Activated naive CD8-positive, alpha-beta T cell (primary cell): Measurements from ENCODE around the gene MBOAT2.

Experiments
- H3K27ac Mint-ChIP-seq: one replicate; pipeline ENCODE4 v1.8.0; 2021; ENCODE audit warnings: mixed read lengths
- H3K27me3 Mint-ChIP-seq: one replicate; pipeline ENCODE4 v1.8.0; 2021; ENCODE audit warnings: mixed read lengths
- H3K36me3 Mint-ChIP-seq: one replicate; pipeline ENCODE4 v1.8.0; 2021; ENCODE audit warnings: mixed read lengths
- H3K4me1 Mint-ChIP-seq: one replicate; pipeline ENCODE4 v1.8.0; 2021; ENCODE audit warnings: low read depth, mixed read lengths
- H3K4me3 Mint-ChIP-seq: one replicate; pipeline ENCODE4 v1.8.0; 2021; ENCODE audit warnings: mild to moderate bottlenecking, mixed read lengths
- H3K9me3 Mint-ChIP-seq: one replicate; pipeline ENCODE4 v1.8.0; 2021; ENCODE audit warnings: low read depth, mixed read lengths

Gene MBOAT2

GRCh38 chr2:9003366-9003615, 193 bp downstream of the MBOAT2 start:
- H3K27ac Mint-ChIP-seq = no peak overlapping the region
- peaks cover 4% of the 10 kb centered on the region for H3K27me3 Mint-ChIP-seq
- H3K4me3 Mint-ChIP-seq = no peak overlapping the region
- H3K4me1 Mint-ChIP-seq = peaks cover 14% of the 10 kb centered on the region
- H3K9me3 Mint-ChIP-seq = no peaks in the 10 kb centered on the region
- no peaks in the 10 kb centered on the region for H3K36me3 Mint-ChIP-seq

- Mint-ChIP-seq H3K9me3 (no peaks in the 10 kb centered on the region), H3K27ac (no peak overlapping the region), H3K27me3 (peaks cover 4% of the 10 kb centered on the region), H3K36me3 (no peaks in the 10 kb centered on the region), H3K4me1 (peaks cover 14% of the 10 kb centered on the region), H3K4me3 (peak overlapping the region; percentile 86)
Measured at GRCh38 chr2:9002637-9003365, 683 bp downstream of the MBOAT2 start.

GRCh38 chr2:9002313-9002636, 1.2 kb downstream of the MBOAT2 start:
- H3K36me3 Mint-ChIP-seq = no peaks in the 10 kb centered on the region
- H3K9me3 Mint-ChIP-seq = no peaks in the 10 kb centered on the region
- peak overlapping the region; percentile 86 for H3K4me3 Mint-ChIP-seq
- H3K27me3 Mint-ChIP-seq = peaks cover 4% of the 10 kb centered on the region
- no peak overlapping the region for H3K27ac Mint-ChIP-seq
- peaks cover 14% of the 10 kb centered on the region for H3K4me1 Mint-ChIP-seq

- peak overlapping the region; percentile 6 for H3K4me3 Mint-ChIP-seq
- H3K9me3 Mint-ChIP-seq = no peaks in the 10 kb centered on the region
- H3K4me1 Mint-ChIP-seq = peaks cover 14% of the 10 kb centered on the region
- no peak overlapping the region for H3K27ac Mint-ChIP-seq
- no peaks in the 10 kb centered on the region for H3K36me3 Mint-ChIP-seq
- H3K27me3 Mint-ChIP-seq = peaks cover 4% of the 10 kb centered on the region
Measured at GRCh38 chr2:9001778-9002177, 1.7 kb downstream of the MBOAT2 start.

GRCh38 chr2:9001229-9001628, 2.3 kb downstream of the MBOAT2 start:
- Mint-ChIP-seq H3K27ac (no peak overlapping the region), H3K4me3 (no peak overlapping the region), H3K27me3 (peaks cover 6% of the 10 kb centered on the region), H3K9me3 (no peaks in the 10 kb centered on the region), H3K4me1 (peaks cover 14% of the 10 kb centered on the region), H3K36me3 (no peaks in the 10 kb centered on the region)

- H3K9me3 Mint-ChIP-seq = no peaks in the 10 kb centered on the region
- H3K27me3 Mint-ChIP-seq = peaks cover 6% of the 10 kb centered on the region
- H3K4me3 Mint-ChIP-seq = no peak overlapping the region
- H3K36me3 Mint-ChIP-seq = no peaks in the 10 kb centered on the region
- H3K27ac Mint-ChIP-seq = no peak overlapping the region
- peaks cover 14% of the 10 kb centered on the region for H3K4me1 Mint-ChIP-seq
Measured at GRCh38 chr2:9000442-9000841, 3.0 kb downstream of the MBOAT2 start.

- Mint-ChIP-seq H3K36me3 (no peaks in the 10 kb centered on the region), H3K9me3 (no peaks in the 10 kb centered on the region), H3K27ac (no peak overlapping the region), H3K4me3 (no peak overlapping the region), H3K27me3 (peaks cover 6% of the 10 kb centered on the region), H3K4me1 (peaks cover 13% of the 10 kb centered on the region)
Measured at GRCh38 chr2:8999797-9000196, 3.7 kb downstream of the MBOAT2 start.

GRCh38 chr2:8999102-8999446, 4.4 kb downstream of the MBOAT2 start:
- Mint-ChIP-seq H3K4me3 (no peak overlapping the region), H3K4me1 (peaks cover 9% of the 10 kb centered on the region), H3K9me3 (no peaks in the 10 kb centered on the region), H3K27ac (no peak overlapping the region), H3K36me3 (no peaks in the 10 kb centered on the region), H3K27me3 (peaks cover 6% of the 10 kb centered on the region)

- H3K27me3 Mint-ChIP-seq = peaks cover 6% of the 10 kb centered on the region
- peaks cover 9% of the 10 kb centered on the region for H3K4me1 Mint-ChIP-seq
- no peaks in the 10 kb centered on the region for H3K9me3 Mint-ChIP-seq
- no peaks in the 10 kb centered on the region for H3K36me3 Mint-ChIP-seq
- H3K4me3 Mint-ChIP-seq = no peak overlapping the region
- H3K27ac Mint-ChIP-seq = no peak overlapping the region
Measured at GRCh38 chr2:8998418-8999101, 4.9 kb downstream of the MBOAT2 start.

GRCh38 chr2:8997631-8998030, 5.9 kb downstream of the MBOAT2 start:
- no peak overlapping the region for H3K4me3 Mint-ChIP-seq
- no peaks in the 10 kb centered on the region for H3K9me3 Mint-ChIP-seq
- H3K4me1 Mint-ChIP-seq = peaks cover 6% of the 10 kb centered on the region
- peaks cover 4% of the 10 kb centered on the region for H3K27me3 Mint-ChIP-seq
- no peaks in the 10 kb centered on the region for H3K36me3 Mint-ChIP-seq
- no peak overlapping the region for H3K27ac Mint-ChIP-seq

GRCh38 chr2:8997108-8997507, 6.4 kb downstream of the MBOAT2 start:
- H3K27me3 Mint-ChIP-seq = peaks cover 2% of the 10 kb centered on the region
- no peaks in the 10 kb centered on the region for H3K9me3 Mint-ChIP-seq
- H3K36me3 Mint-ChIP-seq = no peaks in the 10 kb centered on the region
- H3K4me1 Mint-ChIP-seq = peaks cover 4% of the 10 kb centered on the region
- H3K27ac Mint-ChIP-seq = no peak overlapping the region
- H3K4me3 Mint-ChIP-seq = no peak overlapping the region

- Mint-ChIP-seq H3K36me3 (no peaks in the 10 kb centered on the region), H3K27ac (no peak overlapping the region), H3K4me3 (no peak overlapping the region), H3K27me3 (peaks cover 2% of the 10 kb centered on the region), H3K9me3 (no peaks in the 10 kb centered on the region), H3K4me1 (peaks cover 4% of the 10 kb centered on the region)
Measured at GRCh38 chr2:8996006-8996405, 7.5 kb downstream of the MBOAT2 start.

GRCh38 chr2:8994386-8994785, 9.1 kb downstream of the MBOAT2 start:
- Mint-ChIP-seq H3K27ac (no peak overlapping the region), H3K4me1 (no peaks in the 10 kb centered on the region), H3K36me3 (no peaks in the 10 kb centered on the region), H3K9me3 (no peaks in the 10 kb centered on the region), H3K4me3 (no peak overlapping the region), H3K27me3 (peaks cover 2% of the 10 kb centered on the region)

GRCh38 chr2:8993902-8994278, 9.6 kb downstream of the MBOAT2 start:
- H3K36me3 Mint-ChIP-seq = no peaks in the 10 kb centered on the region
- H3K4me3 Mint-ChIP-seq = no peak overlapping the region
- H3K4me1 Mint-ChIP-seq = no peaks in the 10 kb centered on the region
- no peaks in the 10 kb centered on the region for H3K9me3 Mint-ChIP-seq
- no peak overlapping the region for H3K27ac Mint-ChIP-seq
- peaks cover 2% of the 10 kb centered on the region for H3K27me3 Mint-ChIP-seq

- Mint-ChIP-seq H3K4me3 (no peak overlapping the region), H3K4me1 (no peaks in the 10 kb centered on the region), H3K27me3 (peaks cover 2% of the 10 kb centered on the region), H3K9me3 (no peaks in the 10 kb centered on the region), H3K27ac (no peak overlapping the region), H3K36me3 (no peaks in the 10 kb centered on the region)
Measured at GRCh38 chr2:8993196-8993901, 10.1 kb downstream of the MBOAT2 start.

GRCh38 chr2:8992643-8993042, 10.8 kb downstream of the MBOAT2 start:
- peaks cover 2% of the 10 kb centered on the region for H3K27me3 Mint-ChIP-seq
- H3K4me3 Mint-ChIP-seq = no peak overlapping the region
- H3K27ac Mint-ChIP-seq = no peak overlapping the region
- H3K9me3 Mint-ChIP-seq = no peaks in the 10 kb centered on the region
- H3K4me1 Mint-ChIP-seq = no peaks in the 10 kb centered on the region
- no peaks in the 10 kb centered on the region for H3K36me3 Mint-ChIP-seq
